CD14-positive monocyte (primary cell): Measurements from ENCODE around the gene LRRC8C. TPM values are rescaled to one million over a fixed set of nuclear protein-coding genes. Genes with fewer than 3 reads are reported as not detected.

Experiments
- DNase-seq, 3 donors: peaks; one replicate each; pipeline ENCODE4 v3.0.0-alpha.2; 2011 to 2022
- H2AFZ ChIP-seq: 2 replicates; pipeline ENCODE4 v1.6.0; 2012; ENCODE audit warnings: mild to moderate bottlenecking, low read depth, low read length, inconsistent platforms; ENCODE audit not compliant: insufficient read depth, poor library complexity, severe bottlenecking
- H3K27ac ChIP-seq, 2 donors: 1 replicate in 1 of 2; 2 replicates in 1 of 2; pipeline ENCODE4 v1.5.1; 2012 to 2013; ENCODE audit warnings: low read length in 2 of 2, control low read depth in 1 of 2, inconsistent platforms in 1 of 2, low read depth in 1 of 2, mild to moderate bottlenecking in 1 of 2
- H3K27me3 ChIP-seq, 2 donors: one replicate each; pipeline versions ENCODE4 v1.6.0 to v1.6.1; 2011 to 2013; ENCODE audit warnings: low read length in 2 of 2; ENCODE audit not compliant: control insufficient read depth in 2 of 2, insufficient read depth in 2 of 2
- H3K36me3 ChIP-seq, 2 donors: replicated peaks in 1 of 2; 1 replicate in 1 of 2; 2 replicates in 1 of 2; pipeline versions ENCODE4 v1.5.1 to v1.6.1; 2012 to 2013; ENCODE audit warnings: low read length in 2 of 2, control low read depth in 1 of 2, inconsistent platforms in 1 of 2, mild to moderate bottlenecking in 1 of 2; ENCODE audit not compliant: insufficient read depth in 2 of 2, control insufficient read depth in 1 of 2
- H3K4me1 ChIP-seq, 2 donors: 1 replicate in 1 of 2; 2 replicates in 1 of 2; pipeline versions ENCODE4 v1.5.1 to v1.6.1; 2012 to 2013; ENCODE audit warnings: low read length in 2 of 2, control low read depth in 1 of 2, inconsistent platforms in 1 of 2, mild to moderate bottlenecking in 1 of 2, moderate library complexity in 1 of 2; ENCODE audit not compliant: insufficient read depth in 2 of 2, control insufficient read depth in 1 of 2
- H3K4me2 ChIP-seq: replicated peaks from 2 replicates; pipeline ENCODE3; 2012; ENCODE audit warnings: low read length, moderate library complexity, mild to moderate bottlenecking; ENCODE audit not compliant: poor library complexity, severe bottlenecking; ENCODE audit errors: extremely low read depth
- H3K4me3 ChIP-seq, 3 experiments: fragments of 200-600 bp in 1 of 3; sonication (generic) in 1 of 3; replicated peaks in 1 of 3; 1 replicate in 2 of 3; 2 replicates in 1 of 3; pipeline ENCODE4 v1.5.1; 2011 to 2013; ENCODE audit warnings: low read length in 3 of 3, mild to moderate bottlenecking in 3 of 3, control low read depth in 2 of 3, low read depth in 2 of 3, inconsistent platforms in 1 of 3, moderate library complexity in 1 of 3
- H3K79me2 ChIP-seq: 2 replicates; pipeline ENCODE4 v1.6.0; 2012; ENCODE audit warnings: mild to moderate bottlenecking, control low read depth, inconsistent platforms, low read length, moderate library complexity; ENCODE audit not compliant: insufficient read depth
- H3K9ac ChIP-seq: 2 replicates; pipeline ENCODE4 v1.6.0; 2017; ENCODE audit warnings: low read length, mild to moderate bottlenecking; ENCODE audit not compliant: insufficient read depth, poor library complexity, severe bottlenecking
- H3K9me3 ChIP-seq, 2 donors: replicated peaks in 1 of 2; 1 replicate in 1 of 2; 2 replicates in 1 of 2; pipeline versions ENCODE4 v1.5.1 to v1.6.1; 2012 to 2013; ENCODE audit warnings: low read length in 2 of 2, control low read depth in 1 of 2; ENCODE audit not compliant: control insufficient read depth in 1 of 2, insufficient read depth in 1 of 2
- H4K20me1 ChIP-seq: 2 replicates; pipeline ENCODE4 v1.6.0; 2012; ENCODE audit warnings: mild to moderate bottlenecking, low read length, control low read depth, moderate library complexity; ENCODE audit not compliant: insufficient read depth
- H3K27ac Mint-ChIP-seq, 7 donors: one replicate each; pipeline ENCODE4 v1.8.0; 2020; ENCODE audit warnings: mild to moderate bottlenecking in 7 of 7, mixed read lengths in 7 of 7, moderate library complexity in 6 of 7, inconsistent platforms in 2 of 7
- H3K27me3 Mint-ChIP-seq, 3 donors: one replicate each; pipeline ENCODE4 v1.8.0; 2021 to 2022; ENCODE audit warnings: low read depth in 3 of 3, mild to moderate bottlenecking in 3 of 3, mixed read lengths in 3 of 3, moderate library complexity in 3 of 3, inconsistent platforms in 1 of 3
- H3K36me3 Mint-ChIP-seq, 2 donors: one replicate each; pipeline ENCODE4 v1.8.0; 2020; ENCODE audit warnings: mixed read lengths in 2 of 2, inconsistent platforms in 1 of 2, mild to moderate bottlenecking in 1 of 2
- H3K4me1 Mint-ChIP-seq: one replicate; pipeline ENCODE4 v1.8.0; 2020; ENCODE audit warnings: mild to moderate bottlenecking, mixed read lengths
- H3K4me3 Mint-ChIP-seq, 2 donors: one replicate each; pipeline ENCODE4 v1.8.0; 2020; ENCODE audit warnings: mild to moderate bottlenecking in 2 of 2, mixed read lengths in 2 of 2, moderate library complexity in 1 of 2
- H3K9me3 Mint-ChIP-seq, 7 donors: one replicate each; pipeline ENCODE4 v1.8.0; 2020 to 2022; ENCODE audit warnings: mixed read lengths in 7 of 7, mild to moderate bottlenecking in 6 of 7, moderate library complexity in 6 of 7, inconsistent platforms in 2 of 7
- WGBS: methylation state at CpG from one replicate; pipeline ENCODE4 v1.1.5; 2013; ENCODE audit warnings: missing lambda C conversion rate; ENCODE audit not compliant: insufficient coverage; 5-methylcytosine and 5-hydroxymethylcytosine counted together
- intact Hi-C, 2 donors: fragments of 100-400 bp; cut with micrococcal nuclease; formaldehyde crosslinking; loops; one replicate each; pipeline versions ENCODE4 v1.15.0 to v1.15.1; 2023
- polyA plus RNA-seq, 3 donors: library from polyadenylated mRNA; depleted of rRNA in 1 of 3; unstranded in 2 of 3; stranded (reverse) in 1 of 3; fragments of 300-500 nt in 2 of 3; fragments of >200 nt in 1 of 3; fragmentation: Illumina TruSeq in 2 of 3; gene quantifications; 1 replicate in 2 of 3; 2 replicates in 1 of 3; pipeline ENCODE4 v1.2.3, GENCODE V29; 2012 to 2021
- TF ChIP-seq, protein P1 (sequence below): fragments of 200-600 bp; IDR thresholded peaks from one replicate; pipeline ENCODE4 v1.8.0; 2022; ENCODE audit warnings: antibody characterized with exemption, mild to moderate bottlenecking

Gene LRRC8C
- polyA plus RNA-seq, 3 donors = 13.0 to 18.6 (median 16.3) TPM

DNA sequence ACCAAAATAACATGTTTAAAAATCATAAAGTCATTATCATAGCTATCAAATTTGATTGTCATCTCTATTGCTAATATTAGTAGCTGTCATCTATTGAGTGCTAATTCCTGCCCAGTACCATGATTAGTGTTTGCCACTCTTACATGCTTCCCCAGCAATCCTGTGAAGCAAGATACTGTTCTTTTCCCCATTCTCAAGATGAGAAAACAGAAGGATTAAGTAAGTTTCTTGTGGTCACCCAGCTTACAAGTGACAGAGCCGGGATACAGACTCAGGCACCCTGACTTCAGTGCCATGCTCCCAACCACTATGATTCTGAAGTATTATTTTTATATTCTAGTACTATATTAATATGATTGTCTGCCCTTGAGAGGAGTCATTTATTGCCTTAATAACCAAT, 36.5 kb downstream of the LRRC8C start:
- peaks cover 100% of the 10 kb centered on the region for H3K79me2 ChIP-seq
- TF ChIP-seq, protein P1, sequence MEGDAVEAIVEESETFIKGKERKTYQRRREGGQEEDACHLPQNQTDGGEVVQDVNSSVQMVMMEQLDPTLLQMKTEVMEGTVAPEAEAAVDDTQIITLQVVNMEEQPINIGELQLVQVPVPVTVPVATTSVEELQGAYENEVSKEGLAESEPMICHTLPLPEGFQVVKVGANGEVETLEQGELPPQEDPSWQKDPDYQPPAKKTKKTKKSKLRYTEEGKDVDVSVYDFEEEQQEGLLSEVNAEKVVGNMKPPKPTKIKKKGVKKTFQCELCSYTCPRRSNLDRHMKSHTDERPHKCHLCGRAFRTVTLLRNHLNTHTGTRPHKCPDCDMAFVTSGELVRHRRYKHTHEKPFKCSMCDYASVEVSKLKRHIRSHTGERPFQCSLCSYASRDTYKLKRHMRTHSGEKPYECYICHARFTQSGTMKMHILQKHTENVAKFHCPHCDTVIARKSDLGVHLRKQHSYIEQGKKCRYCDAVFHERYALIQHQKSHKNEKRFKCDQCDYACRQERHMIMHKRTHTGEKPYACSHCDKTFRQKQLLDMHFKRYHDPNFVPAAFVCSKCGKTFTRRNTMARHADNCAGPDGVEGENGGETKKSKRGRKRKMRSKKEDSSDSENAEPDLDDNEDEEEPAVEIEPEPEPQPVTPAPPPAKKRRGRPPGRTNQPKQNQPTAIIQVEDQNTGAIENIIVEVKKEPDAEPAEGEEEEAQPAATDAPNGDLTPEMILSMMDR = no peak
- intact Hi-C loops = loop anchor here in 1 of 2 donors (5.0 kb wide), 1 partner anchor 37 kb away; the partner anchor contains the start of gene LRRC8C
- no CpG with 5 or more reads among the region's 1 CpG for WGBS
- H3K9ac ChIP-seq = no peak overlapping the region
- H3K4me1 ChIP-seq = peaks cover 61 to 73% of the 10 kb centered on the region in 2 donors
- no peak overlapping the region for H2AFZ ChIP-seq
- peaks cover 87% of the 10 kb centered on the region for H4K20me1 ChIP-seq
- H3K36me3 ChIP-seq = no peaks in the 10 kb centered on the region
- no peaks in the 10 kb centered on the region for H3K9me3 ChIP-seq
- Mint-ChIP-seq H3K36me3 (peaks cover 3 to 5% of the 10 kb centered on the region in 2 donors), H3K27ac (peak overlapping the region; percentile 64 to 96 (median 94)), H3K4me1 (peaks cover 89% of the 10 kb centered on the region), H3K27me3 (peaks cover 0 to 2% (median 0%) of the 10 kb centered on the region in 3 donors), H3K4me3 (peak overlapping the region; percentile 4 to 72), H3K9me3 (peaks cover 0 to 3% (median 0%) of the 10 kb centered on the region in 7 donors)
- peak overlapping the region; percentile 61 for H3K4me2 ChIP-seq
- H3K27me3 ChIP-seq = no peaks in the 10 kb centered on the region
- peak overlapping the region; percentile 50 to 76 for H3K27ac ChIP-seq
- peak overlapping the region in 1 of 3 experiments; percentile 59 for H3K4me3 ChIP-seq
- DNase-seq = peak; percentile 50 to 77 (median 75)

DNA sequence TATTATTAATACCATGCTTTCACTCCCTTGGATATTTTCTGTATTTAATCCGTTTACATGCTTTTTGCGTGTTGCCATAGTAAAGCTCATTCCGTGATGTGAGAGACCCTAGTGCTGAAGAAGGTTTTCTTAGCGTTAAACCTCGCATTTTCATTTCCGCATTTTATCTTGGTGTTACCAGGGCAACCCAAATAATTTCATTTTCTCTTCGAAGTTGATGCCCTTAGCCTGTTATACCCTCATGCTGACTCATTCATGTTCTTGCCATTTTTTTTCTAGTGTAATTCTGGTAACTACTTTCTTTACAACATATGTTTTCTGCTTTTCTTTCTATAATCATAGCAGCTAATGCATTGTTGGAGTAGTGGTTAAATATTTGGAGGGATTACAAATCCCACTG, 37.2 kb downstream of the LRRC8C start:
- 8% methylated on average over 2 of the region's 7 CpGs for WGBS
- Histone ChIP-seq H3K9ac (no peak overlapping the region), H3K27ac (peak overlapping the region in 1 of 2 donors; percentile 76), H3K4me3 (peak overlapping the region in 2 of 3 experiments; percentile 33 to 59), H3K9me3 (no peaks in the 10 kb centered on the region), H3K79me2 (peaks cover 100% of the 10 kb centered on the region), H4K20me1 (peaks cover 88% of the 10 kb centered on the region), H3K36me3 (no peaks in the 10 kb centered on the region), H3K27me3 (no peaks in the 10 kb centered on the region), H3K4me2 (peak overlapping the region; percentile 61), H2AFZ (no peak overlapping the region), H3K4me1 (peaks cover 61 to 73% of the 10 kb centered on the region in 2 donors)
- Mint-ChIP-seq H3K36me3 (peaks cover 3 to 7% of the 10 kb centered on the region in 2 donors), H3K27ac (peak overlapping the region; percentile 64 to 96 (median 94)), H3K4me1 (peaks cover 89% of the 10 kb centered on the region), H3K4me3 (peak overlapping the region; percentile 2 to 55), H3K9me3 (peaks cover 0 to 3% (median 0%) of the 10 kb centered on the region in 7 donors), H3K27me3 (peaks cover 0 to 2% (median 0%) of the 10 kb centered on the region in 3 donors)
- intact Hi-C loops = loop anchor here in 1 of 2 donors (5.0 kb wide), 1 partner anchor 37 kb away; no protein-coding TSS in a partner anchor
- DNase-seq = peak; percentile 81 to 96 (median 91)
- TF ChIP-seq, protein P1 = no peak
